Measurements from ENCODE around the gene CLDN24.
A peak's percentile ranks its signal among the peaks of the same experiment; 100 is the strongest.

Gene CLDN24

GRCh38 chr4:183295711-183296110 is 26.5 kb downstream of the CLDN24 start:
- DNase-seq (ENCODE audit: low read depth): no peak
- no peak overlapping the region for H3K4me3 ChIP-seq (ENCODE audit: low read depth, low read length)
- no peak for TF ChIP-seq CTCF (IDR thresholded peaks at IDR 0.05; ENCODE audit: low read depth, low read length)
- TF ChIP-seq MYC (IDR thresholded peaks at IDR 0.05; ENCODE audit: low read depth, low read length): no peak
- TF ChIP-seq MAX (IDR thresholded peaks at IDR 0.05; ENCODE audit: low read depth, low read length): no peak
- TF ChIP-seq POLR2A (IDR thresholded peaks at IDR 0.05; ENCODE audit: extremely low read depth, insufficient read length): no peak

- TF ChIP-seq POLR2A (IDR thresholded peaks at IDR 0.05; ENCODE audit: extremely low read depth, insufficient read length): no peak
- TF ChIP-seq MYC (IDR thresholded peaks at IDR 0.05; ENCODE audit: low read depth, low read length): no peak
- no peak for TF ChIP-seq CTCF (IDR thresholded peaks at IDR 0.05; ENCODE audit: low read depth, low read length)
- TF ChIP-seq MAX (IDR thresholded peaks at IDR 0.05; ENCODE audit: low read depth, low read length): no peak
- no peak for DNase-seq (ENCODE audit: low read depth)
- H3K4me3 ChIP-seq (ENCODE audit: low read depth, low read length): no peak overlapping the region
These were observed 31.2 kb downstream of the CLDN24 start for GRCh38 chr4:183291070-183291469.

GRCh38 chr4:183289688-183290087 is 32.5 kb downstream of the CLDN24 start:
- peak; percentile 14 for DNase-seq (ENCODE audit: low read depth)
- TF ChIP-seq POLR2A (IDR thresholded peaks at IDR 0.05; ENCODE audit: extremely low read depth, insufficient read length): no peak
- no peak for TF ChIP-seq MYC (IDR thresholded peaks at IDR 0.05; ENCODE audit: low read depth, low read length)
- no peak for TF ChIP-seq CTCF (IDR thresholded peaks at IDR 0.05; ENCODE audit: low read depth, low read length)
- TF ChIP-seq MAX (IDR thresholded peaks at IDR 0.05; ENCODE audit: low read depth, low read length): no peak
- no peak overlapping the region for H3K4me3 ChIP-seq (ENCODE audit: low read depth, low read length)

GRCh38 chr4:183288955-183289354 is 33.3 kb downstream of the CLDN24 start:
- no peak overlapping the region for H3K4me3 ChIP-seq (ENCODE audit: low read depth, low read length)
- no peak for DNase-seq (ENCODE audit: low read depth)
- no peak for TF ChIP-seq MYC (IDR thresholded peaks at IDR 0.05; ENCODE audit: low read depth, low read length)
- no peak for TF ChIP-seq CTCF (IDR thresholded peaks at IDR 0.05; ENCODE audit: low read depth, low read length)
- no peak for TF ChIP-seq MAX (IDR thresholded peaks at IDR 0.05; ENCODE audit: low read depth, low read length)
- TF ChIP-seq POLR2A (IDR thresholded peaks at IDR 0.05; ENCODE audit: extremely low read depth, insufficient read length): no peak

- DNase-seq (ENCODE audit: low read depth): no peak
- TF ChIP-seq POLR2A (IDR thresholded peaks at IDR 0.05; ENCODE audit: extremely low read depth, insufficient read length) (no peak), CTCF (IDR thresholded peaks at IDR 0.05; ENCODE audit: low read depth, low read length) (no peak), MYC (IDR thresholded peaks at IDR 0.05; ENCODE audit: low read depth, low read length) (no peak), MAX (IDR thresholded peaks at IDR 0.05; ENCODE audit: low read depth, low read length) (no peak)
- H3K4me3 ChIP-seq (ENCODE audit: low read depth, low read length): no peak overlapping the region
These were observed 34.5 kb downstream of the CLDN24 start for GRCh38 chr4:183287677-183288076.

GRCh38 chr4:183287309-183287659 is 34.9 kb downstream of the CLDN24 start:
- H3K4me3 ChIP-seq (ENCODE audit: low read depth, low read length): no peak overlapping the region
- DNase-seq (ENCODE audit: low read depth): no peak

More at GRCh38 chr4:183287309-183287659, 34.9 kb downstream of the CLDN24 start:
- TF ChIP-seq CTCF (IDR thresholded peaks at IDR 0.05; ENCODE audit: low read depth, low read length): no peak
- TF ChIP-seq POLR2A (IDR thresholded peaks at IDR 0.05; ENCODE audit: extremely low read depth, insufficient read length): no peak
- no peak for TF ChIP-seq MYC (IDR thresholded peaks at IDR 0.05; ENCODE audit: low read depth, low read length)
- TF ChIP-seq MAX (IDR thresholded peaks at IDR 0.05; ENCODE audit: low read depth, low read length): no peak
